H1 (cell line): ENCODE measurements around the gene PFN2. TPM values are rescaled to one million over a fixed set of nuclear protein-coding genes. Genes with fewer than 3 reads are reported as not detected.

Experiments
- BRCA1 ChIP-seq: IDR thresholded peaks from 2 replicates; pipeline ENCODE4 v1.6.1; 2012; ENCODE audit warnings: low read depth, low read length, improper control_type of control experiment
- CREB1 ChIP-seq: IDR thresholded peaks from 2 replicates; pipeline ENCODE4 v1.6.1; 2012; ENCODE audit warnings: inconsistent platforms
- CTBP2 ChIP-seq: IDR thresholded peaks from 2 replicates; pipeline ENCODE4 v1.7.0; 2011; ENCODE audit warnings: borderline replicate concordance, mild to moderate bottlenecking, moderate library complexity, mixed read lengths, low read length; ENCODE audit not compliant: insufficient read depth, insufficient read length
- RAD21 ChIP-seq, 2 experiments: IDR thresholded peaks in 1 of 2; conservative IDR thresholded peaks in 1 of 2; 2 replicates each; pipeline ENCODE4 v1.6.1; 2011; ENCODE audit warnings: low read depth in 2 of 2, low read length in 2 of 2, improper control_type of control experiment in 1 of 2, inconsistent platforms in 1 of 2, mild to moderate bottlenecking in 1 of 2, moderate library complexity in 1 of 2
- polyA plus RNA-seq, 7 experiments: library from polyadenylated mRNA; depleted of rRNA in 3 of 7; stranded (reverse) in 5 of 7; unstranded in 2 of 7; fragments of >200 nt in 5 of 7; fragments of 200-250 nt in 2 of 7; gene quantifications; 1 replicate in 5 of 7; 2 replicates in 1 of 7; 4 replicates in 1 of 7; pipeline versions ENCODE4 v1.2.1 to v1.2.3, GENCODE V29; 2011 to 2013; ENCODE audit warnings: missing spikeins in 2 of 7, mixed read lengths in 2 of 7
- total RNA-seq: library from RNA; stranded (reverse); fragmentation: NEBNext Ultra II Directional; extraction: Animal tissue kit (Norgen Biotek cat#: 25700); gene quantifications from 2 replicates; pipeline ENCODE4 v1.2.1, GENCODE V29; 2021
- TF ChIP-seq, protein P1 (sequence below): IDR thresholded peaks from 2 replicates; pipeline ENCODE4 v1.6.1; 2012; ENCODE audit warnings: inconsistent platforms

Gene PFN2
- total and polyA plus RNA-seq, 2 of the 8 experiments (the other 6 are each of a cell fraction or from before 2014, with no cell fraction given): 175 to 311 TPM

GRCh38 chr3:150013801-150014200 is 43.1 kb upstream of the PFN2 start (continued):
- TF ChIP-seq, protein P1, sequence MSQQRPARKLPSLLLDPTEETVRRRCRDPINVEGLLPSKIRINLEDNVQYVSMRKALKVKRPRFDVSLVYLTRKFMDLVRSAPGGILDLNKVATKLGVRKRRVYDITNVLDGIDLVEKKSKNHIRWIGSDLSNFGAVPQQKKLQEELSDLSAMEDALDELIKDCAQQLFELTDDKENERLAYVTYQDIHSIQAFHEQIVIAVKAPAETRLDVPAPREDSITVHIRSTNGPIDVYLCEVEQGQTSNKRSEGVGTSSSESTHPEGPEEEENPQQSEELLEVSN: no peak
- TF ChIP-seq CTBP2 (no peak), CREB1 (no peak), BRCA1 (no peak), RAD21 (IDR thresholded peaks at IDR 0.05 in 1 of 2, conservative IDR thresholded peaks at IDR 0.05 in 1 of 2; ENCODE audit: low read depth in 2 of 2, low read length in 2 of 2) (no peak)
